GM21576 (cell line): ENCODE data around the gene GTF3C4.

Source experiments
- ATAC-seq: cut with Tn5 transposase; IDR thresholded peaks from one replicate; pipeline ENCODE4 v1.9.1; 2021; ENCODE audit warnings: mild to moderate bottlenecking, moderate library complexity; ENCODE audit not compliant: unreplicated experiment

The GTF3C4 gene

DNA sequence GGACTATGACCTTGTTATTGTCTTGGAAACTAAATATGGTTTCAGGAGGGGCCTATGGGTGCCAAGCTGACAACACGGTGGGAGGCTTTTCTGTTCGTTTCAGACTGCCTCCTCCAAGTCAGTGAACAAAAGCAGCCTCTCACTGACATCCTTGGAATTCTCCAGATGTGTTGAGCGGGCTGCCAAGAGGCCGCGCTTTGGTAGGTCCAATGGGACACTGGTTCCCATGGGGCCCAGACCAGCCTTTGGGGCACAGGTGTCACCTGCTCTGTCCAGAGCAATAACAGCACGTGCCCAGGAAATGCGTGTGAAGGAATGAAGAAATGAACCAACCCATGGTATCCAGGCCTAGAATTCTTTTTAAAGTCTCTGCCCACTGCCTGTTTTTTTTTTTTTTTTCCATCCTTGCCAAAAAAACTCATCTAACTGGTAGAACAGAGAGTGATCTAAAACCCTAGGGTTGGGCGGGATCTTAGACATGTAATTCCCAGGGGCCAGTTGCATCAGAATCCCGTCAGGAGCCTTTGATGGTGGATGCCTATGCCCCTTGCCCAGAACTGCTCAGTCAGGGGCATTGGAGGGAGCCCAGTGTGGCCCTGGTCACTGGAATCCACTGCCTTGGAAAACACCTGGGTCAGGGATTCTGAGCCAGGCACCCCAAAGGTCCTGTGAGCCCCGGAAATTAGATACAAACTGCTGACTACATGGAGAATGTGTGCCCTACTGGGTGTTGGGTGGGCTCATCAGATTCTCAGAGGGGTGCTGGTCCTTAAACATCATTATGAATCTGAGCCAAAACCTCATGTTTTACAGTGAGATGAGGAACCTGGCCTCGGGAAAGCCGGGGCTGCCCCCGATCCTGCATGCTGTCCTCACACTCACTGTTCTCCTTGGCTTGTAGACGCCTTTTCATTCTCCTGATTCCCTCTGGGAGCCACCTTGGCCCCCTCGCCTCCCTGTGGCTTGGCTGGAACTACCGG lies 60.1 kb downstream of the GTF3C4 start:
- no peak for ATAC-seq

DNA sequence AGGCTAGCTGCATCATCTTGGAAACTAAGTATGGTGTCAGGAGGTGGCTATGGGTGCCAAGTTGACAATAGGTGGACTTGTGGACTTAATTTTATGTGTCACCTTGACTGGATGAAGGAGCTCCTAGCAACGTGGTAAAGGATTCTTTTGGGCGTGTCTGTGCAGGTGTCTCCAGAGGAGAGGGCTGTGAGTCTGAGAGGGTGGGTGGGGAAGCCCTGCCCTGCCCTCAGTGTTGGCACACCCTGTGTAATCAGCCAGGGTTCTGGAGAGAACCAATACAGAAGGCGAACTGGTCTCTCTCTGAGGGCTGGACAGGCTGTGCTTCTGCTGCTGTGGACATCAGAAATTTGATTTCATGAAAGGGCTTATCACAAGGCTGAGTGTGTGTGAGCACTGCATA lies 61.0 kb downstream of the GTF3C4 start:
- ATAC-seq, result no peak

DNA sequence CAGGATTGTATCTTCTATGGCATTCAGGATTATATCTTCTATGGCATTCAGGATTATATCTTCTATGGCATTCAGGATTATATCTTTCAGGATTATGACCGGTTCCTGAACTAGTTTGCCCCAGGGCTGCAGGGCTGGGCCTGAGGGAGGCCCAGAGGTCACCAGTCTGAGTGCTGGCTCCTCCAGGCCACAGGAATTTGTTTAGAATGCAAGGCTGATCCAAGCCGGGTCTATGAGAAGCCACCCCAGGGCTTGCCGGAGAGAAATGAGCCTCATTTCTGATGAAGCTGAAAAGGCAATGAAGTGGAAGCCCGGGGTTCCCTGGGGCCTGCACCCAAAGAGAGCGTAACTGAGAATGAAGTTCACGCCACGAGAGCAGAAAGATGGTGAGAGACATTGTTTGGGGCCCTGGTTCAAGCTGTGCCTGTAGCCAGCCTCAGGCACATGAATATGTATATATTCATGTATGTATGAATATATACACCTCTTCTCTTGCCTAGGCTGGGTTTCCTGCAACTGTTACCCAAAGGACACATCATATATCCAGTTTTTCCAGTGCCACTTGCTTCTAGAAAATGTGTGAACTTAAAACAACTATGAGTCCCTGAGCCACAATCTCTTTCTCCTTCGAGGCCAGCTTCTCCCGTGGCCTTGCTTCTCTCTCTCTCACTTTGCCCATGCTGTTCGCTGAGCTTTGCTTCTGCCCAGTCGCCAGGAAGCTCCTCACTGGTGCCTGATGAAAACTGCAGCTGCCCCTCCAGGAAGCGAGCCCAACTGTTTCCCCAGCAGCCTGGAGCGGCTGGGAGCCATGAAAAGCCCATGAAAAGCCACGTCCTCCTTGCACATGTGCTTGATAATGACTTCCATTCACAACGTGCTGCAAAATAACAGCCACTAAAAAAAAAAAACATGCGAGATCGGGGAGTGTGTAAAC lies 62.3 kb downstream of the GTF3C4 start:
- no peak for ATAC-seq

DNA sequence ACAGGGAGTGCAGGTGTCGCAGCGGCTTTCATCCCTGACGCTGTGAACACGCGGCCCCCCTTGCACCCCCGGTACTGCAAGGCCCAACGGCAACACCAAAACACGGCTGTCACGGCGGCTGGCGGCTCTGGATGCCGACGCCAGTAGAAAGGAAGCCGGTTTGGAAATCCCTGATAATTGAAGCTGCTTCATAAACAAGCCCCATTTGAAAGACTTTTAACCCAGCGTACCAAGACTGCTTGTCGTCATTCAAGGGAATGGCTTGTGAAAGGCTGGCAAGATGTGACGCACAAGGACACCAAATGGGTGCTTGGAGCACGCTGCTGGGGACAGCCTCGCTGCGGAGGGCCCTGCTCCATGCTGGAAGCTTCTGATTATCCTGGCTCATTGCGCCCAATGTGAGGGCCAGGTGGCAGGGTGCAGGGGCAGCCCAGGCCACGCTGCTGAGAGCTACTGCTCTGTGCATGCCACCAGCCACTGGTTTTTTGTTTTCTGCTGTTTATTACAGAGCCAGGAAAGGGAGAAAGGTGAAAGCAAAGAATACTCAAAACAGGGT lies 63.1 kb downstream of the GTF3C4 start:
- no peak for ATAC-seq

DNA sequence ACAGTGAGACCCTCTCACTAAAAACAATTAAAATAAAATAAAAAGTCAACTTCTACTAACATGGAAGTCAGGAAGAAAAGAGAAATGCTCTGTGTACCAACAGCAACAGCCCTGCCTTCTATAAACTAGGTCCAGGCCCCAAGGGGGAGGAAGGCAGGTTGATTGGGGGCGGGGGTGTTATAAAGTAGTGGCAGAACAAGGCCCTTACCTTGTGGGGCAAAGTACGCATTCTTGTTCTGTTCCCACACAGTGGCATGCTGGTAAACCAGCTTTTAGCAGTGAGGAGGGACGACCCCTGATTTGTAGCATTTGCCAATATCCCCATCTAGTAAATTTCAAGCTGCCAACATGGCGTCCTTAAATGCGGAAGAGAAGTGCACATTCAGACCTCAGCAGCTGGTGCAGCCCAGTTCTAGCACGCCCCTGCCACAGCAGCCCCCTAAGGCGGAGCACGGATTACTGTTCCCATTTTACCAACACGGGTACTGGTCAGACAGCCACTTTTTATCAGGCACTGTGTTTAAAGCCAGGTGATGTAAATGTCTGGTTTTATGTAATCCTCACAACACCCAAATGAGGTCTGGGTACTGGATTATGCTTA lies 69.5 kb downstream of the GTF3C4 start:
- no peak for ATAC-seq

DNA sequence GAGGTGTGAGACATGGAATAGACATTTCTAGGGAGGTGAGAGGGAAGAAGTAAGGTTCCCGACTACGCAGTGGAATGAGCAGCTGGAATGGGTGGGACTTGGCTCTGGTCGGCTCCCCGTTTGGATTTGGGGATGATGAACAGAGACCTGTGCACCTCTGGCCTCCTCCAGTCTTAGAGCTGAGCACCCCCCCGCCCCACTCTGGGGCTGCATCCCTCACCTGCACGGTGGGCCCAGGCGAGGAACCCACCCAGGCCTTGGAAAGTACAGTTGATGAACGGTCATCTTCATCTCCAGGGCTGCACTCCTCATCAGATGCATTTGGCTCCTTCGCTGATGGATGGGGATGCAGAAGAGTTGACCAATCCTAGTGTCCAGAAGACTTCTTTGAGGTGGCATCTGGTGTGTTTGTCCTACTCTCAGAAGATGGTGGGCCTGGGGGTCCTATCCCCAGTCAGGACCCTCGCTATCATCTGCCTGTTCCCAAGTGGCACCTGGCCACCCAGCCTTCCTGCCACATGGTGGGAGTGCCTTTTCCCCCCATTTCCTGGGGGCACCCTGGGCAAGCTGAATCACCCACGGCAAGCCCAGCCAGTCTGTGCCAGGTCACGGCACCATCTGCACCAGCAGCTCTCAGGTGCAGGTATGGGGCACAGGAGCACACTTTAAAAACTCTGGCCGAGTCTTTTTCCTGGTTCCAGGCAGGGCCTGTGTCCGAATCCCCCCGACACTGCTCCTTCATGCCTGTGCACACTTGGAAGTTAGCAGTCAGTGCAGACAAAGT lies 70.5 kb downstream of the GTF3C4 start:
- no peak for ATAC-seq

DNA sequence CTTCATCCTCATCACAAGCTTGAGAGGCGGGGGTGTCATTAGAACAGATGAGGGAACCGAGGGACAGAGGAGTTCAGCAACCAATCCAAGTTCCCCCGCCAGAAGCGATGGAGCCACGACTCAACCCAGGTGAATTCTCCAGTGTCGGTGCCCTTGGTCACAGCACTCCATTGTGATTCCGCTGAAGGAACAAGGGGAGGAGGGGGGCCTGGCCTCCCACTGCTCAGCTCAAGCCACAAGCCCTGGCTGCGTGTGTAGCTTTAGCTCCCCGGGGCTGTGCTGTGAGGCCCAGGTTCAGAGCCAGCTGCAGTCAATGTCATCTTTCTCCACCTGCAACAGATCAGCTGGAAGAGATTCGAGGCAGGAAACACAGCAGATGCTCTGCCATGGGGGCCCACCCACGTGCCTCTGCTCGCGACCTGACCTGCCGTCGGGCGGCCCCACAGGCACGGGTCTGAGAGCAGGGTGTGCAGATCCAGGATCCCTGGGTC lies 72.6 kb downstream of the GTF3C4 start:
- no peak for ATAC-seq

DNA sequence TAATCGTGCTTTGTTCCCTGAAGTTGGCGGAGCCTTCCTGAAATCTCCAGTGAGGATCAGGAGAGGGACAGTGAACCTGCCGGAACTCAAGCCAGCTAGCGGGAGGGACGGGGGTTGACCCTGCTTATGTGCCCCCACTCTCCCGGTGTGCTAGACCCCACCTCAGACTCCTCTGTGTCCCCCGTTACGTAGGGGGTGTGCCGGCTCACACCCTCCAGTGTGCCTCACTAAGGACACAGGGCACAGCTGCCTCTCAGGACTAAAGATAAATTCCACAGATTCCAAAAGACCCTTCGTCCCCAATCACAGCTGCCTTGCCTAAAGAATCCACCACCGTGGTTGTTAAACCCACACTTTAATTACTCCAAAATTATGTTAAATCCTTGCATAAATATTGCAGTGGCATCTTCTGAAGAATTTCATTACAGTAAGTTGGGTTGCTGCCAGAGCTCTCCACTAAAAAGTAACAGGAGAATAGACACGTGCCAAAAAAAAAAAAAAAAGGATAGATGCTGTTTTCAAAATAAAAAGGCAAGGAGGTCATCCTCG lies 73.7 kb downstream of the GTF3C4 start:
- no peak for ATAC-seq
